ENCODE results near the gene ACSL1. TPM values are rescaled to one million over a fixed set of nuclear protein-coding genes. Genes with fewer than 3 reads are reported as not detected.

ACSL1 gene
- total RNA-seq, 2 experiments from 2014 or later, result 12.4 to 12.5 TPM

DNA sequence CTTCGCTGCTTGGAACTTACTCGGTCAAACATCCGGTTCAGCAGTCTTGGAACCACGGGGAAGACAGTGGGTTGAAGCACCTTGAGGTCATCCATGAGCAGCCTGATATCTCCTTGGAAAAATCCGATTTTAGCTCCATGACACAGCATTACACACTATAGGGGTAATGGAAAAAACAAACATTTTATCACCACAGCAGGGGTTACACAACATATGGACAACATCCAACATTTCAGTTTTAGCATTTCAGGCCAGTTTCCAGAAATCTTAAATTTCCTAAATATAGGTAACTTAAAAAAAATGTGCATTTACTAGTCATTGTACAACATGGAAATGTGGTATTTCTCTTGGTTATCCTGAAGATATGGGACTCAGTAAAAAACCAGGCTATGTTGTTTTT is 57.5 kb downstream of the ACSL1 start:
- ATAC-seq (ENCODE audit: poor library complexity) (no peak), DNase-seq (no peak)
- TF ChIP-seq, protein P1, sequence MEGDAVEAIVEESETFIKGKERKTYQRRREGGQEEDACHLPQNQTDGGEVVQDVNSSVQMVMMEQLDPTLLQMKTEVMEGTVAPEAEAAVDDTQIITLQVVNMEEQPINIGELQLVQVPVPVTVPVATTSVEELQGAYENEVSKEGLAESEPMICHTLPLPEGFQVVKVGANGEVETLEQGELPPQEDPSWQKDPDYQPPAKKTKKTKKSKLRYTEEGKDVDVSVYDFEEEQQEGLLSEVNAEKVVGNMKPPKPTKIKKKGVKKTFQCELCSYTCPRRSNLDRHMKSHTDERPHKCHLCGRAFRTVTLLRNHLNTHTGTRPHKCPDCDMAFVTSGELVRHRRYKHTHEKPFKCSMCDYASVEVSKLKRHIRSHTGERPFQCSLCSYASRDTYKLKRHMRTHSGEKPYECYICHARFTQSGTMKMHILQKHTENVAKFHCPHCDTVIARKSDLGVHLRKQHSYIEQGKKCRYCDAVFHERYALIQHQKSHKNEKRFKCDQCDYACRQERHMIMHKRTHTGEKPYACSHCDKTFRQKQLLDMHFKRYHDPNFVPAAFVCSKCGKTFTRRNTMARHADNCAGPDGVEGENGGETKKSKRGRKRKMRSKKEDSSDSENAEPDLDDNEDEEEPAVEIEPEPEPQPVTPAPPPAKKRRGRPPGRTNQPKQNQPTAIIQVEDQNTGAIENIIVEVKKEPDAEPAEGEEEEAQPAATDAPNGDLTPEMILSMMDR (IDR thresholded peaks at IDR 0.05), result no peak
- ChIA-PET CTCF (no interaction called here), POLR2A (no interaction called here)
- intact Hi-C loops (cut with DNase I, micrococcal nuclease), result no loop called here
- Histone ChIP-seq H3K9me3 (ENCODE audit: control insufficient read depth in 1 of 2, insufficient read depth in 1 of 2, low read length in 2 of 2) (no peaks in the 10 kb centered on the region), H3K36me3 (ENCODE audit: insufficient read depth, low read length) (peaks cover 37% of the 10 kb centered on the region), H3K27ac (ENCODE audit: low read depth in 1 of 2, low read length in 2 of 2) (no peak overlapping the region), H3K27me3 (ENCODE audit: control insufficient read depth in 1 of 2, insufficient read depth in 2 of 2, low read length in 2 of 2) (no peaks in the 10 kb centered on the region), H3K4me3 (ENCODE audit: low read length) (no peak overlapping the region), H3K4me1 (ENCODE audit: insufficient read depth, low read length) (no peaks in the 10 kb centered on the region)
- H3K9me3 Mint-ChIP-seq, result no peaks in the 10 kb centered on the region
- H3K36me3 Mint-ChIP-seq (ENCODE audit: low read depth), result peaks cover 64% of the 10 kb centered on the region
- no peak overlapping the region for H3K27ac Mint-ChIP-seq
- H3K27me3 Mint-ChIP-seq, result no peaks in the 10 kb centered on the region
- H3K4me1 Mint-ChIP-seq (ENCODE audit: low read depth), result peaks cover 21% of the 10 kb centered on the region
- no peak overlapping the region for H3K4me3 Mint-ChIP-seq

DNA sequence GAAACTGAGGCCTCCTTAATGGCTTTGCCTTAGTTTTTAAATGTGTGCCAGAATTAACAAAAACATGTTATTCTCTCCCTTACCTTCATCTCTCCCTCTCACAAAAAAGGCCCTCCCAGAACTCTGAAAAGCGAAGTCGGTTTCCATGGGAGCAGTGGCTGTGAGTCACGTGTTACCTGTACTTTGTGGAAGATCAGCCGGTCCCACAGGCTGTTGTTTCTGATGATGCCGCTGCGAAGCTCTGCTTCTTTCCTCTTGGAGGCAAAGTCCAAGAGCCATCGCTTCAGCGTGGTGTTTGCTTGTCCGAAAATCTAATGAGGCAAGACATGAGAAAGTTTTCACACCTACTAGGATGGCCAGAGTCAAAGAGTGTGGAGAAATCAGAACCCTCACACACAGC is 59.3 kb downstream of the ACSL1 start:
- Mint-ChIP-seq H3K4me1 (ENCODE audit: low read depth) (peaks cover 40% of the 10 kb centered on the region), H3K36me3 (ENCODE audit: low read depth) (peaks cover 64% of the 10 kb centered on the region), H3K4me3 (no peak overlapping the region), H3K27me3 (no peaks in the 10 kb centered on the region), H3K27ac (no peak overlapping the region), H3K9me3 (no peaks in the 10 kb centered on the region)
- Histone ChIP-seq H3K36me3 (ENCODE audit: insufficient read depth, low read length) (peaks cover 29% of the 10 kb centered on the region), H3K4me3 (ENCODE audit: low read length) (no peak overlapping the region), H3K27ac (ENCODE audit: low read depth in 1 of 2, low read length in 2 of 2) (no peak overlapping the region), H3K27me3 (ENCODE audit: control insufficient read depth in 1 of 2, insufficient read depth in 2 of 2, low read length in 2 of 2) (no peaks in the 10 kb centered on the region), H3K4me1 (ENCODE audit: insufficient read depth, low read length) (peaks cover 15% of the 10 kb centered on the region), H3K9me3 (ENCODE audit: control insufficient read depth in 1 of 2, insufficient read depth in 1 of 2, low read length in 2 of 2) (no peaks in the 10 kb centered on the region)
- DNase-seq (no peak), ATAC-seq (ENCODE audit: poor library complexity) (no peak)
- ChIA-PET CTCF (interaction anchor here (0.6 to 0.7 kb wide), 2 partner anchors 26 to 655 kb away, joined by 3 to 4 read pairs; no protein-coding TSS in a partner anchor), POLR2A (no interaction called here)
- TF ChIP-seq, protein P1 (IDR thresholded peaks at IDR 0.05), result no peak
- intact Hi-C loops (cut with DNase I, micrococcal nuclease), result no loop called here

DNA sequence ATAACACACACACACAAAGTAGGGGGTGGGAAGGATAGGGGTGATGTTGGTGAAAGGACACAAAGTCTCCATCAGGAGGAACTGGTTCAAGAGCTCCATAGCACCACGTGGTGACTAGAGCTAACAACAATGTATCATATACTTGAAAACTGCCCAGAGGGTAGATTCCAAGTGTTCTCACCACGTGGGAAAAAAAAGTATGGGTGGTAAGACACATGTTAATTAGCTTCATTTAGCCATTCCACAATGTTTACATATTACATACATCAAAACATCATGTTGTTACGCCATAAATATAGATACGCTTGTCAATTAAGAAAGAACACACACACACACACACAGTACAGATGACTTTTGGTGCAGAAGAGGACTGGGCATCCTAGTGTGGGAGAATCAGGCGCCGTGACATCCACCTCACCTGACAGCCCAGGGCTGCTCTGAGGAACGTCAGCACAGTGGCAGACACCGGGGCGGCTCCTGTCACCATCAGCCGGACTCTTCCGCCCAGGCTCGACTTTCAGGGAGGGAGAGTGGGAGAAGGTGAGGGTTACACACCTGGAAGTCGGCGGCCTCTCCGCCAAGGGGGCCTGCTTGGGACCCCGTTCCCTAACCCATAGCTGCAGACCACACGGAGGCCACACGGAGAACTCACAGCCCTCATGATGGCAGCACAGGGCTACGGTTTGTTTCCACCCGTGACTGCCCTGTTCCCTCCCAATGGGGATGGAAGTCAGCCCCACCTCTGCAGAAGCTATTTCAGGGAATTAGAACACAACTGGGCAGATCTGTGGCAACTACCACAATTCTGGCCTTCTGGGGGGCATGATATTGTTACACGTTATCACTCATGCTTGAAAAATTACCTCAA is 60.1 kb downstream of the ACSL1 start:
- H3K27ac ChIP-seq (ENCODE audit: low read depth in 1 of 2, low read length in 2 of 2), result no peak overlapping the region
- no peaks in the 10 kb centered on the region for H3K9me3 ChIP-seq (ENCODE audit: control insufficient read depth in 1 of 2, insufficient read depth in 1 of 2, low read length in 2 of 2)
- Mint-ChIP-seq H3K27me3 (no peaks in the 10 kb centered on the region), H3K36me3 (ENCODE audit: low read depth) (peaks cover 65% of the 10 kb centered on the region), H3K4me3 (no peak overlapping the region), H3K9me3 (no peaks in the 10 kb centered on the region), H3K4me1 (ENCODE audit: low read depth) (peaks cover 41% of the 10 kb centered on the region), H3K27ac (no peak overlapping the region)
- H3K36me3 ChIP-seq (ENCODE audit: insufficient read depth, low read length), result peaks cover 33% of the 10 kb centered on the region
- peaks cover 17% of the 10 kb centered on the region for H3K4me1 ChIP-seq (ENCODE audit: insufficient read depth, low read length)
- TF ChIP-seq, protein P1 (IDR thresholded peaks at IDR 0.05), result no peak
- DNase-seq (no peak), ATAC-seq (ENCODE audit: poor library complexity) (no peak)
- ChIA-PET CTCF (no interaction called here), POLR2A (no interaction called here)
- intact Hi-C loops (cut with DNase I, micrococcal nuclease), result no loop called here
- H3K4me3 ChIP-seq (ENCODE audit: low read length), result no peak overlapping the region
- H3K27me3 ChIP-seq (ENCODE audit: control insufficient read depth in 1 of 2, insufficient read depth in 2 of 2, low read length in 2 of 2), result no peaks in the 10 kb centered on the region
